Natural killer cell (primary cell): ENCODE results near the gene GPBP1. TPM values are rescaled to one million over a fixed set of nuclear protein-coding genes. Genes with fewer than 3 reads are reported as not detected.

Experiments
- ATAC-seq, 3 donors: fragments of 150-1000 bp in 2 of 3; fragments of 200-7000 bp in 1 of 3; cut with Tn5 transposase; 1 replicate in 1 of 3; 2 replicates in 2 of 3; pipeline ENCODE4 v1.10.0; 2021; ENCODE audit warnings: mild to moderate bottlenecking in 2 of 3, moderate library complexity in 2 of 3
- DNase-seq, 2 donors: peaks; one replicate each; pipeline versions ENCODE4 v3.0.0 to v3.0.0-alpha.2; 2013 to 2021; ENCODE audit warnings: mixed read lengths in 1 of 2
- H3K27ac ChIP-seq: one replicate; pipeline ENCODE4 v1.5.1; 2013; ENCODE audit warnings: mild to moderate bottlenecking, low read length
- H3K27me3 ChIP-seq: one replicate; pipeline ENCODE4 v1.6.1; 2013; ENCODE audit warnings: low read length; ENCODE audit not compliant: control insufficient read depth, insufficient read depth
- H3K36me3 ChIP-seq: one replicate; pipeline ENCODE4 v1.6.1; 2013; ENCODE audit warnings: low read length; ENCODE audit not compliant: control insufficient read depth, insufficient read depth
- H3K4me1 ChIP-seq: one replicate; pipeline ENCODE4 v1.6.1; 2013; ENCODE audit warnings: low read length; ENCODE audit not compliant: control insufficient read depth, insufficient read depth
- H3K4me3 ChIP-seq: one replicate; pipeline ENCODE4 v1.5.1; 2013; ENCODE audit warnings: low read length
- H3K9me3 ChIP-seq: one replicate; pipeline ENCODE4 v1.6.1; 2013; ENCODE audit warnings: low read length; ENCODE audit not compliant: control insufficient read depth, insufficient read depth
- H3K27ac Mint-ChIP-seq, 2 donors: one replicate each; pipeline ENCODE4 v1.8.0; 2022; ENCODE audit warnings: mild to moderate bottlenecking in 2 of 2, mixed read lengths in 2 of 2, moderate library complexity in 1 of 2
- H3K27me3 Mint-ChIP-seq, 2 donors: one replicate each; pipeline ENCODE4 v1.8.0; 2022; ENCODE audit warnings: low read depth in 2 of 2, mixed read lengths in 2 of 2
- H3K36me3 Mint-ChIP-seq: one replicate; pipeline ENCODE4 v1.8.0; 2022; ENCODE audit warnings: mixed read lengths
- H3K4me1 Mint-ChIP-seq, 2 donors: one replicate each; pipeline ENCODE4 v1.8.0; 2022; ENCODE audit warnings: mixed read lengths in 2 of 2
- H3K4me3 Mint-ChIP-seq: one replicate; pipeline ENCODE4 v1.8.0; 2022; ENCODE audit warnings: mild to moderate bottlenecking, moderate library complexity, mixed read lengths
- H3K9me3 Mint-ChIP-seq, 2 donors: one replicate each; pipeline ENCODE4 v1.8.0; 2022; ENCODE audit warnings: mixed read lengths in 2 of 2
- CTCF ChIP-seq: fragments of 200-600 bp; IDR thresholded peaks from one replicate; pipeline ENCODE4 v1.8.0; 2022; ENCODE audit warnings: antibody characterized with exemption
- WGBS: methylation state at CpG from one replicate; pipeline ENCODE4 v1.1.7; 2013; ENCODE audit warnings: missing lambda C conversion rate; ENCODE audit not compliant: insufficient coverage; 5-methylcytosine and 5-hydroxymethylcytosine counted together
- intact Hi-C: fragments of 100-400 bp; cut with micrococcal nuclease; formaldehyde crosslinking; loops from one replicate; pipeline ENCODE4 v1.14.2; 2022
- total RNA-seq, 4 donors: library from RNA; stranded (reverse); fragments of 120-200 nt in 1 of 4; gene quantifications; one replicate each; pipeline versions ENCODE4 v1.2.3 to v1.2.4, GENCODE V29; 2013 to 2022

The GPBP1 gene
- total RNA-seq, 3 donors from 2014 or later (not counting 1 experiment from before 2014, with no cell fraction given): 104 to 130 (median 118) TPM

GRCh38 chr5:57202811-57203210 lies 29.0 kb downstream of the GPBP1 start:
- TF ChIP-seq CTCF: no peak
- H3K36me3 Mint-ChIP-seq: no peaks in the 10 kb centered on the region
- H3K27ac Mint-ChIP-seq: peak overlapping the region; percentile 76 to 84
- no peaks in the 10 kb centered on the region for H3K27me3 Mint-ChIP-seq
- H3K4me1 ChIP-seq: peaks cover 36% of the 10 kb centered on the region
- H3K36me3 ChIP-seq: peaks cover 2% of the 10 kb centered on the region
- no peaks in the 10 kb centered on the region for H3K9me3 ChIP-seq
- no peaks in the 10 kb centered on the region for H3K27me3 ChIP-seq
- H3K27ac ChIP-seq: no peak overlapping the region
- H3K4me3 ChIP-seq: no peak overlapping the region
- no CpG with 5 or more reads among the region's 1 CpG for WGBS
- intact Hi-C loops: no loop called here
- DNase-seq (no peak), ATAC-seq (no peak)
- H3K4me1 Mint-ChIP-seq: peaks cover 66% of the 10 kb centered on the region in 2 donors
- no peaks in the 10 kb centered on the region for H3K9me3 Mint-ChIP-seq
- no peak overlapping the region for H3K4me3 Mint-ChIP-seq

- Histone ChIP-seq H3K27ac (no peak overlapping the region), H3K4me1 (peaks cover 25% of the 10 kb centered on the region), H3K27me3 (no peaks in the 10 kb centered on the region), H3K9me3 (no peaks in the 10 kb centered on the region), H3K4me3 (no peak overlapping the region), H3K36me3 (peaks cover 2% of the 10 kb centered on the region)
- intact Hi-C loops: loop anchor here (5.0 kb wide), 1 partner anchor 35 kb away; the partner anchor contains the start of gene GPBP1
- DNase-seq (no peak), ATAC-seq (no peak)
- Mint-ChIP-seq H3K27me3 (no peaks in the 10 kb centered on the region), H3K9me3 (no peaks in the 10 kb centered on the region), H3K36me3 (no peaks in the 10 kb centered on the region), H3K27ac (peak overlapping the region; percentile 34 to 57), H3K4me3 (no peak overlapping the region), H3K4me1 (peaks cover 66 to 67% of the 10 kb centered on the region in 2 donors)
- TF ChIP-seq CTCF: no peak
- 74% methylated on average over 7 of the region's 7 CpGs for WGBS
Measured at GRCh38 chr5:57207007-57207653, 33.3 kb downstream of the GPBP1 start.

- ATAC-seq (no peak), DNase-seq (no peak)
- peaks cover 64 to 70% of the 10 kb centered on the region in 2 donors for H3K4me1 Mint-ChIP-seq
- Histone ChIP-seq H3K27me3 (no peaks in the 10 kb centered on the region), H3K36me3 (peaks cover 2% of the 10 kb centered on the region), H3K4me1 (peaks cover 22% of the 10 kb centered on the region), H3K9me3 (no peaks in the 10 kb centered on the region), H3K4me3 (no peak overlapping the region), H3K27ac (no peak overlapping the region)
- peak overlapping the region in 1 of 2 donors; percentile 57 for H3K27ac Mint-ChIP-seq
- no peaks in the 10 kb centered on the region for H3K9me3 Mint-ChIP-seq
- H3K4me3 Mint-ChIP-seq: no peak overlapping the region
- intact Hi-C loops: loop anchor here (5.0 kb wide), 1 partner anchor 35 kb away; the partner anchor contains the start of gene GPBP1
- no peaks in the 10 kb centered on the region for H3K27me3 Mint-ChIP-seq
- no peak for TF ChIP-seq CTCF
- no peaks in the 10 kb centered on the region for H3K36me3 Mint-ChIP-seq
- over 99% methylated on average over 7 of the region's 7 CpGs for WGBS
Measured at GRCh38 chr5:57207681-57208080, 33.8 kb downstream of the GPBP1 start.
